Mononuclear cell (primary cell): ENCODE data around the gene LHFPL5. TPM values are rescaled to one million over a fixed set of nuclear protein-coding genes. Genes with fewer than 3 reads are reported as not detected.

Source experiments
- H3K27me3 ChIP-seq: 2 replicates; pipeline ENCODE4 v1.6.0; 2011; ENCODE audit warnings: low read length, control low read depth; ENCODE audit not compliant: insufficient read depth
- H3K4me1 ChIP-seq: 2 replicates; pipeline ENCODE4 v1.5.1; 2011; ENCODE audit warnings: mild to moderate bottlenecking, low read length, control low read depth; ENCODE audit not compliant: insufficient read depth
- H3K4me3 ChIP-seq: 2 replicates; pipeline ENCODE4 v1.5.1; 2011; ENCODE audit warnings: mild to moderate bottlenecking, low read length, moderate library complexity
- H3K9me3 ChIP-seq: 2 replicates; pipeline ENCODE4 v1.5.1; 2011; ENCODE audit warnings: low read depth, mild to moderate bottlenecking, control low read depth, low read length
- total RNA-seq: library from RNA; depleted of rRNA; stranded (reverse); fragments of >200 nt; gene quantifications from one replicate; pipeline ENCODE4 v1.2.3, GENCODE V29; 2012

LHFPL5 gene
- total RNA-seq: not detected

DNA sequence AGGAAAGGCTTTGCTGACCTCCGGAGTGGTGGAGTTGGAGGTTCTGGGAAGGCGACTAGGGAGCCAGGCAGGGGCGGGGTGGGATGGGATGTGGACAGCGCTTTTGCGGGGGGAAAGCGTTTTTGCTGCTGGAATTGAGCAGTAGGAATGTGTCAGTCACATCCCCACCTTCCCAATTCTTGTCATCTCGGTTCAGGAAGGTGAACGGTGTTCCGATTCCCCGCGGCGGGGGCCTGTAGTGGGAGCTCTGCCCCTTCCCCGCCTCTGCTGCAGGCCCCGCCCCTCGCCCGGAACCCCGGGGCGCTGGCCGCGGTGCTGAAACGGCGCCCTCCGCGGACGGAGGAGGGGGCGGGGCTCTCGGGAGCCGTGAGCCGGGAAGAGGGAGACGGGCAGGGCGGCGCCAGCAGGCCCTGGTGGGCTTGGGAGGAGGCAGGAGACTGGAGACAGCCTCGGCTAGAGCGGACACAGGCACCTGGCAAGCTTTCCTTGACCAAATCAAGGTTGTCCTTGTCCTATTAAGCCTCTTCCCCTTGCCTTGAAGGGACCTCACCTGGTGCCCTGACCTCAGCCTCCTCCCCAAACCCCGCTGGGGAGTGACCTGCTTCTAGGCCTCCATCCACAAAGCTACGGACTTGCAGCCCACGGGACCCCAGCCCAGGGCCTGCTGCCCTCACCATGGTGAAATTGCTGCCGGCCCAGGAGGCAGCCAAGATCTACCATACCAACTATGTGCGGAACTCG is at the start of gene LHFPL5:
LHFPL5 (plus strand) TSS at position 357 of the 741 bp plus-strand sequence; CDS start at position 676, 319 bp downstream.
- Histone ChIP-seq H3K4me3 (no peak within 1 kb of the TSS), H3K9me3 (no peaks in the 10 kb centered on the region), H3K27me3 (peaks cover 11% of the 10 kb centered on the region), H3K4me1 (peaks cover 10% of the 10 kb centered on the region)

GRCh38 chr6:35757456-35758123 is 47.6 kb upstream of the LHFPL5 start:
- peaks cover 7% of the 10 kb centered on the region for H3K27me3 ChIP-seq
- no peaks in the 10 kb centered on the region for H3K9me3 ChIP-seq
- no peak overlapping the region for H3K4me3 ChIP-seq
- no peaks in the 10 kb centered on the region for H3K4me1 ChIP-seq

- Histone ChIP-seq H3K4me3 (no peak overlapping the region), H3K9me3 (no peaks in the 10 kb centered on the region), H3K4me1 (no peaks in the 10 kb centered on the region), H3K27me3 (peaks cover 26% of the 10 kb centered on the region)
Measured at GRCh38 chr6:35759426-35759825, 45.7 kb upstream of the LHFPL5 start.

DNA sequence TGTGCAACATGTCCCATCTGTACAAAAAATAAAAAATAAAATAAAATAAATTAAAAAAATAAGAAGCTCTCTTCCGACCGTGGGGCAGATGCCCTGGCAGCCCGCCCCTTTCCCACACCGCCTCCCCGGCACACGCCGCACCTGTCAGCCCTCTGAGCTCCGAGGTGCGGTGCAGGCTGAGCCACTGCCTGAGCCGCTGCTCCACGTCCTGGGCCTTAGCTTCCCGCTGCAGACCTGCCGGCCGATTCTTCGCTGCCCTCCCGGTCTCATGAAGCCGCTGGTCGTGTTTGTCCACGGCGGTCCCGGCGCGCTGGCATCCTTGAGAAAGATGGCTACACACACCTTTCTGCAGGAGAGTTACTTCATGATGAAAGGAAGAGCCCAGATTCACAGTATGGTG is 39.4 kb upstream of the LHFPL5 start:
- peaks cover 2% of the 10 kb centered on the region for H3K4me1 ChIP-seq
- H3K27me3 ChIP-seq: peaks cover 24% of the 10 kb centered on the region
- no peaks in the 10 kb centered on the region for H3K9me3 ChIP-seq
- H3K4me3 ChIP-seq: no peak overlapping the region

GRCh38 chr6:35769211-35769610 is 35.9 kb upstream of the LHFPL5 start:
- H3K27me3 ChIP-seq: peaks cover 7% of the 10 kb centered on the region
- no peak overlapping the region for H3K4me3 ChIP-seq
- peaks cover 10% of the 10 kb centered on the region for H3K4me1 ChIP-seq
- H3K9me3 ChIP-seq: no peaks in the 10 kb centered on the region

DNA sequence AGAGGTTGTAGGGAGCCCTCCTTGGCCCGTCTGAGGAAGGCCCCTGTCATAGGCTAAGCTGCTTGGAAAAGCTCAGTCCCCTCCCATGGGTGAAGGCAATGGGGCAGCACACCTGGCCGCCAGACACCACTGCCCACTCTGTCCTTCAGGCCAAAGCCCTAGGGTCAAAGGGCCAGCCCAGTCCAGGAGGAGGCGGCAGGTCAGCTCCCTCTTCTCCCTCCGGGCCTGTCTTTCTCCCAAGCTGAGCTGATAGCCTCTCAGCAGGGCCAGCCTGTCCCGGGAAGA is 33.9 kb upstream of the LHFPL5 start:
- Histone ChIP-seq H3K27me3 (peaks cover under 1% of the 10 kb centered on the region), H3K9me3 (no peaks in the 10 kb centered on the region), H3K4me3 (no peak overlapping the region), H3K4me1 (peaks cover 14% of the 10 kb centered on the region)

GRCh38 chr6:35774116-35774794 is 30.9 kb upstream of the LHFPL5 start:
- peaks cover 6% of the 10 kb centered on the region for H3K27me3 ChIP-seq

GRCh38 chr6:35775031-35775430 is 30.1 kb upstream of the LHFPL5 start:
- peaks cover 6% of the 10 kb centered on the region for H3K27me3 ChIP-seq
- no peaks in the 10 kb centered on the region for H3K9me3 ChIP-seq
- H3K4me1 ChIP-seq: peaks cover 15% of the 10 kb centered on the region
- no peak overlapping the region for H3K4me3 ChIP-seq

More at GRCh38 chr6:35774116-35774794, 30.9 kb upstream of the LHFPL5 start:
- peaks cover 15% of the 10 kb centered on the region for H3K4me1 ChIP-seq
- no peaks in the 10 kb centered on the region for H3K9me3 ChIP-seq
- no peak overlapping the region for H3K4me3 ChIP-seq

DNA sequence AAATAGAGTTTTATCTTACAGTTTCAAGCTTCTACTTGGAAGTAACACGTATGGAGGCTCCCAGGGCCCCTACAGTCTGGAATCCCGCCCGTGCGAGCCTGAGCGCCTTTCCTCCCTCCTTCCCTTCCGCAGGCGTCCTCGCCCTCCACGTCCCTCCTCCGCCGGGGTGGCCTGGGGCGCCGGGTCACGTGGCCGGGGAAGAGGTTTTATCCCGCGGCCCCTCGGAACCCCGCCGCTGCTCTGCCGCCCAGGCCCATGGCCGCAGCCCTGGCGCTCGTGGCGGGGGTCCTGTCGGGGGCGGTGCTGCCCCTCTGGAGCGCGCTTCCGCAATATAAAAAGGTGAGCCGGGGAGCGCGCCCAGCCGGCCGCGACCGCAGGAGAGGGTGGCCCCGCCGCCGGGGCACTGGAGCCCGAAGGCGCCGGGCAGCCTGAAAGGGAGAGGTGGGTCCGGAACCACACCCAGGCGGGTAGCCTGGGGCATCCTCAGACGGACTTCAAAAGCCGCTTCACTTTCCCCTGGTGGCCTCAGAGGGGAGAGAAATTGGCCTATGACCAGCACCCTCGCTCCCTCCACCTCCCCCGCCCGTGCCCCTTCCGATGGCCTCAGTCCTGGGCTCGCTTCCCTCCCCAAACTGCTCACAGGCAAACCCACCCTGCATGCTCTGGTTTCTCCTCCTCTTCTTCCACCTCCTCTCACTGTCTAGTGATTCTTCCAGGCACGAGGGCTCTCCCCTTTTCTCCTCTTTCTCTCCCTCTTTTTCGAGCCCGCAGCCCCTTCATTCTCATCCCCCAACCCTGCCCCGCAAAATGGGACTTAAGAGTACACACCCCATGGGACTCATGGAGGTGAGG is 28.6 kb upstream of the LHFPL5 start, which contains the start of gene CLPSL2:
CLPSL2 (plus strand) TSS at position 235 of the 852 bp plus-strand sequence; CDS start at position 256, 21 bp downstream.
- no peaks in the 10 kb centered on the region for H3K9me3 ChIP-seq
- peak within 1 kb of the TSS; percentile 18 for H3K4me3 ChIP-seq
- H3K4me1 ChIP-seq: peaks cover 5% of the 10 kb centered on the region
- peaks cover 6% of the 10 kb centered on the region for H3K27me3 ChIP-seq

DNA sequence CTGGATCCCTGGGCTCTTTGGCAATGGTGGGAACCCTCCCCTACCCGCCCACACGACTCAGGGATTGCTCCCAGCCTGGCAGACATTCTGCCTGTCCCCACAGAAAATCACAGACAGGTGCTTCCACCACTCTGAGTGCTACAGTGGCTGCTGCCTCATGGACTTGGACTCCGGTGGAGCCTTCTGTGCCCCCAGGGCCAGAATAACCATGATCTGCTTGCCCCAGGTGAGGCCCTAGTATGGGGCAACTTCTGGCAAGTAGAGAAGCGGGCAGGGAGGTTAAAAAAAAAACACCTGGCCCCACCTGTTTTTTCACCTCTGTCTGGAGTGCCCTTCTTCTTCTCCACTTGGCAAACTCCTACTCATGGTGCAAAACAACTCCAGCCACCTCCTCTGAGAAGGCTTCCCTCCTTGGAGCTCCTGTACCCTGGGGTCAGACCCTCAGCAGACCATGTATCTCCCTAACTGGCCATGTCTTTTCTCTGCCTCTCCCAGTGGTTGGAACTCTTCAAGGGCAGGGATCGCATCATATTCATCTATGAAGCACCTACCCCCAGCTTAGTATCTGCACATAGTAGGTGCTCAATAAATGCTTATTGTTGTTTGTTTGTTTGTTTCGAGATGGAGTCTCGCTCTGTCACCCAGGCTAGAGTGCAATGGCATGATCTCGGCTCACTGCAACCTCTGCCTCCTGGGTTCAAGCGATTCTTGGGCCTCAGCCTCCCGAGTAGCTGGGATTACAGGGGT is 27.6 kb upstream of the LHFPL5 start:
- peaks cover 5% of the 10 kb centered on the region for H3K4me1 ChIP-seq
- no peak overlapping the region for H3K4me3 ChIP-seq
- H3K9me3 ChIP-seq: no peaks in the 10 kb centered on the region
- H3K27me3 ChIP-seq: peaks cover 6% of the 10 kb centered on the region

DNA sequence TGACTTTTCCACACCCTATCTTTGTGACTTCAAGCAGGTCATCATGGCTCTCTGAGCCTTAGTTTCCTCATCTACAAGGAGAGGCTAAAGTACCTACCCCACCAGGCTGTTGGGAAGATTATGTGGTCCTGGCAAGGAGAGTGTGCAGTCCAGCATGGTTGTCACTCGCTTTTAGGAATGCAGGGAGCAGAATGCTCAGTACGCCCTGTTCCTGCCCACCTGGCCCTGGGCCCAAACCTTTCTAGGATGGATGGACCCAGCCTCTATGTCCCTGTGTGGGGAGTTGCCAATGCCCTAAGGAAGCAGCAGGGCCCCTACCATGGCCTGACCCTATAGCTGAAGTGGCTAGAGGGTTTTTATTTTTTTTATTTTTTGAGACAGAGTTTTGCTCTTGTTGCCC is 26.7 kb upstream of the LHFPL5 start:
- Histone ChIP-seq H3K4me3 (no peak overlapping the region), H3K4me1 (peaks cover 5% of the 10 kb centered on the region), H3K9me3 (no peaks in the 10 kb centered on the region), H3K27me3 (peaks cover 6% of the 10 kb centered on the region)

DNA sequence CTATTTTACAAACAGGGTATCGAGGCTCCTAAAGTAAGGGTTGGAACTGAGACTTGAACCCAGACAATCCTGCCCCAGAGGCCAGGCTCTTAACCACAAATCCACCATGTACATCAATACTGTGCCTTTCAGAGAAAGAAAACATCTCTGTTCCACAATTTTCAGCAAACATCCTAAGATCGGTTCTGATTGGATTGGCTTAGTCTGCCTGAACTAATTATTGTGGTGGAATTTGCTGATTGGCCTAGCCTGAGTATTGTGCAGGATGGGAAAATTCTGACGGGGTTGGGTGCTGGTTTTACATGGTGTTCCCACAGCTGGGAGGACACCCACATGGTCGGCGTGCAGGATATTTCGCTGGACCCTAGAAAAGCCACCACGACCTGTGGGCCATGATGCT is 24.4 kb upstream of the LHFPL5 start, which contains the start of gene CLPSL1:
CLPSL1 (plus strand) TSS at position 301 of the 400 bp plus-strand sequence; CDS start at position 393, 92 bp downstream.
- H3K9me3 ChIP-seq: no peaks in the 10 kb centered on the region
- no peak within 1 kb of the TSS for H3K4me3 ChIP-seq
- H3K4me1 ChIP-seq: peaks cover 5% of the 10 kb centered on the region
- H3K27me3 ChIP-seq: peaks cover 6% of the 10 kb centered on the region

DNA sequence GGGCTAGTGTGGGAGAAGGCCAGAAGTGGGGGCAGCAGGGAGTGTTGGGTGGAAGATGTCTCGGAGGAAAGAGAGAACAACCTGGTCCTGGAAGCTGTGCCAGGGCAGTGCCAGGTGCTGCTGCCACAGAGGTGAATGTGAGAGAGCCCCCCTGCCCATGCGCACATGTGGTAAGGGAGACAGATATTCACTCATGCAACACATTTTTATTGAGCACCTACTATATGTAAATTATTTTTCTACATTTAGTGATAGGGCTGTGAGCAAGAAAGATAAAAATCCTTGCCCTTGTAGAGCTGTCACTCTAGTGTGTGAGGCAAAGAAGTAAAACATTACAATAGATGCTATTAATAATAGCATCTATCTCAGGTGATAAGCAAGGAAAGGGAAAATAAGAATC is 23.9 kb upstream of the LHFPL5 start:
- Histone ChIP-seq H3K9me3 (no peaks in the 10 kb centered on the region), H3K27me3 (peaks cover 8% of the 10 kb centered on the region), H3K4me3 (no peak overlapping the region), H3K4me1 (peaks cover 1% of the 10 kb centered on the region)

- H3K4me1 ChIP-seq: no peaks in the 10 kb centered on the region
- no peaks in the 10 kb centered on the region for H3K9me3 ChIP-seq
- H3K4me3 ChIP-seq: no peak overlapping the region
- H3K27me3 ChIP-seq: peaks cover 14% of the 10 kb centered on the region
Measured at GRCh38 chr6:35782424-35782823, 22.7 kb upstream of the LHFPL5 start.
